Coronary artery (tissue), 2 donors: ENCODE results near the gene IGFL4.
"Not testable (repeated sequence)": the region's sequence is repeated elsewhere in the genome, so short reads cannot be mapped to it uniquely, and the experiment has no call there.

Experiments used
- DNase-seq: peaks from one replicate; pipeline ENCODE4 v3.0.0-alpha.2; 2017; ENCODE audit warnings: low spot score
- H3K27ac ChIP-seq, 2 donors: fragments of 200-600 bp; sonication (generic); one replicate each; pipeline ENCODE4 v1.5.1; 2016 to 2019
- H3K4me3 ChIP-seq: fragments of 200-600 bp; sonication (generic); 2 replicates; pipeline ENCODE4 v1.5.1; 2016; ENCODE audit warnings: mild to moderate bottlenecking, moderate library complexity
- TF ChIP-seq, protein P1 (sequence below): fragments of 200-600 bp; sonication (generic); IDR thresholded peaks from one replicate; pipeline ENCODE4 v1.5.1; 2019; ENCODE audit warnings: antibody characterized with exemption

The IGFL4 gene

DNA sequence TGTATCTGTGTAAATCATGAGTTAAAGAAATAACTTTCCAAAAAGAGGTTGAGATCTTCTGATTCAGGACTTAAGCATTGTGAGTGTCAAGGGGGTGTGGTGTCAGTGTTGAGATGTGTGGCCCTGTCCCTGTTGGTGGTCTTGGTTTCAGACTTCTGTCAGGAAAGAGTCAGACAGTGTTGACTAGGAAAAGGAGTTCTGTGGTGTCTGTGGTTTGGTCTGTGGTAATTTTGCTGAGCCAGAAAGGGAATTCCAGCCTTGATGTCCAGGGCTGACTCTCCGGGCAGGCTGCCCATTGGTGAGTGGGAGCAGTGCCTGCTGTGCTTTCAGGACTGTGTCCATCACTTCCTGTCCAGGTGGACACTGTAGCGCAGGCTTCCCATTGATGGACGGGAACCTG lies 39.8 kb upstream of the IGFL4 start:
- Histone ChIP-seq H3K27ac (no peak overlapping the region), H3K4me3 (no peak overlapping the region)
- no peak for DNase-seq
- TF ChIP-seq, protein P1, sequence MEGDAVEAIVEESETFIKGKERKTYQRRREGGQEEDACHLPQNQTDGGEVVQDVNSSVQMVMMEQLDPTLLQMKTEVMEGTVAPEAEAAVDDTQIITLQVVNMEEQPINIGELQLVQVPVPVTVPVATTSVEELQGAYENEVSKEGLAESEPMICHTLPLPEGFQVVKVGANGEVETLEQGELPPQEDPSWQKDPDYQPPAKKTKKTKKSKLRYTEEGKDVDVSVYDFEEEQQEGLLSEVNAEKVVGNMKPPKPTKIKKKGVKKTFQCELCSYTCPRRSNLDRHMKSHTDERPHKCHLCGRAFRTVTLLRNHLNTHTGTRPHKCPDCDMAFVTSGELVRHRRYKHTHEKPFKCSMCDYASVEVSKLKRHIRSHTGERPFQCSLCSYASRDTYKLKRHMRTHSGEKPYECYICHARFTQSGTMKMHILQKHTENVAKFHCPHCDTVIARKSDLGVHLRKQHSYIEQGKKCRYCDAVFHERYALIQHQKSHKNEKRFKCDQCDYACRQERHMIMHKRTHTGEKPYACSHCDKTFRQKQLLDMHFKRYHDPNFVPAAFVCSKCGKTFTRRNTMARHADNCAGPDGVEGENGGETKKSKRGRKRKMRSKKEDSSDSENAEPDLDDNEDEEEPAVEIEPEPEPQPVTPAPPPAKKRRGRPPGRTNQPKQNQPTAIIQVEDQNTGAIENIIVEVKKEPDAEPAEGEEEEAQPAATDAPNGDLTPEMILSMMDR = no peak

DNA sequence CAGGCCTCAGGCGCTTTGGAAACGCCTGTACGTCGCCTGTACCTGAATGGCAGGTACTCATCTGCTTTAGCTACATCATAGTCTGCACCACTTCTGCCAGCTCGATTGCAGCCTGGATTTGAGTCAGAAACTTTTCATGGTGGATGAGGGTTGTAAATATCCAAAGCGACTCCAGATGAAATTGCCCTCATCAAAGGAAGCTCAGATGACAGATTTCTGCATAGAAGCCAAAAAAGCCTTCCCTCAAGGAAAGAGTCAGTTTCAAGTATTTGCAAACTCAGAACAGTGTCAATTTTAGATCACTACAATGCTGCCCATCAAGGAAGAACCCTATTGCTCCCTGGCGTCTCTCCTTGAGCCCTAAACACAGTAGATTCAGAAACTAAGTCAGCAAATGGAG lies 38.8 kb upstream of the IGFL4 start:
- H3K27ac ChIP-seq = no peak overlapping the region
- TF ChIP-seq, protein P1 = no peak
- H3K4me3 ChIP-seq = no peak overlapping the region
- no peak for DNase-seq

DNA sequence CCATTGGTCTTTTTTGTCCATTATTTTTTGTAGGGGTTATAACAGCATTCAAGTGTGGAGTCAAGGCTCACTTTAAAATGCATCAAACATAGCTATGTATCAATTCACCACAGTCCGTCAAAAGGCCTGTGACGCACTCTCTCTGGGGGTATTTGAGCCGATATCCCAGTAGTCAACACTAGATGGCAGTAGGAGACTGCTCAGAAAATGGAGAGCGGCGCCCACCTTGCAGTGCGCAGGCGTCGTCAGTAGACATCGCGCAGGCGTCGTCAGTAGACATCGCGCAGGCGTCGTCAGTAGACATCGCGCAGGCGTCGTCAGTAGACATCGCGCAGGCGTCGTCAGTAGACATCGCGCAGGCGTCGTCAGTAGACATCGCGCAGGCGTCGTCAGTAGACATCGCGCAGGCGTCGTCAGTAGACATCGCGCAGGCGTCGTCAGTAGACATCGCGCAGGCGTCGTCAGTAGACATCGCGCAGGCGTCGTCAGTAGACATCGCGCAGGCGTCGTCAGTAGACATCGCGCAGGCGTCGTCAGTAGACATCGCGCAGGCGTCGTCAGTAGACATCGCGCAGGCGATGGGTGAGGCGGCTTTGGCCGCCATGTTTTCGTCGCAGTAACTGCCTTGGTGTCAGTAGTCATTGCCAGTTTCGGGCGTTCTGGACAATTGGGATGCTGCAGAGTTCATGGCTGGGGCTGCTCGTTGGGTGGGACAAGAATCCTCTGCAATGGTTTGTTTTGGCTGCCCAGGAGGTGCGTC lies 38.0 kb upstream of the IGFL4 start:
- not testable (repeated sequence) for H3K27ac ChIP-seq, H3K4me3 ChIP-seq, DNase-seq

DNA sequence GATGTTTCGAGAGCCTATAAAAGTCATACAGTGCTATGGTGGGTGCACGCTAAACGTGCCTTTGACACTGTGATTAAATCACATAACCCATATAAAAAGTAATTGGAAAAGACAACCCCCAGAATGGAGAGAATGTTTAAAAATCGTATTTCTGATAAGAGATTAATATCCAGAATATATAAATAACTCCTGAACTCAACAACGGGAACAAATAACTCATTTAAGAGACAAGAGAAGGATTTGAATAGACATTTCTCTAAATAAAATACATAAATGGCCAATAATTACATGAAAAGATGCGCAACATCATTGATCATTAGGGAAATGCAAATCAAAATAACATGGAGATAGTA lies 37.0 kb upstream of the IGFL4 start:
- H3K27ac ChIP-seq = no peak overlapping the region
- no peak overlapping the region for H3K4me3 ChIP-seq
- DNase-seq = no peak
- TF ChIP-seq, protein P1 = no peak

DNA sequence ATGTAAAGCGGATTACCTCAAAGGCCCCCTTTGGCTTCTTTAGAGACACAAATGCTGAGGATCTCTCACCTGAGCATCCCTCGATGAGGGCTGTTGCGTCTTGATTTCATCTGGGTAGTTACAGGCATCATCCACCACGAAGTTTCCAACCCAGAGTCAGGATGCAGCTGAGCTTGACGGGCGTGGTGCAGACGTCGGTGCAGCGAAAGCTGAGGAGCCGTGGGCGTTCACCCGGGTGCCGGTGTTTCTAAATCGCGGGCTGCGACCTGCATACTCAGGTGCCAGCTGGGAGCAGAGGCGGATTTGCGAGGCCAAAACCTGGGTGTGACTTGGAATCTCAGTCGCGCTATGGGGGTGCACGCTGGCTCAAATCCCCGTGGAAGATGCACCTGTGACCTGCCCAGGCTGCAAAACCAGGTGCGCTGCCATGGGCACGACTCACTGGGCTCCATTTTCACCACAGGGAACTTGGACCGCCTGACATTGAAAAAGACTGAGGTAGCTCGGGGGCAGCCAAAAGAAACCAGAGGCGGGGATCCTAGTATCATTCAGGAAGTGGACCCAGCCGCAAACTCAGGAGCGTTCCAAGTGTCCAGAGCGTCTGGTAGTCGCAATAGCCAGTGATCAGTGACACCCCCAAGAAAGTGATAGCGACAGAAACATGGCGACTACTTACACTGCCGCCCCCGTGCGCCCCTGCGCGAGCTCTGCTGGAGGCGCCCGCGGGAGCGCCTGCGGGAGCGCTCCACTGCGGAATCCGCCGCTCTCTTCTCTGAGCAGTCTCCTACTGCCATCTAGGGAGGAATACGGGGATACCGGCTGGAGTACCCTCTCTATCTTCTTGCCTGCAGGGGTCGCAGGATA lies 36.4 kb upstream of the IGFL4 start:
- Histone ChIP-seq H3K4me3 (peak overlapping the region; percentile 44), H3K27ac (no peak overlapping the region)
- TF ChIP-seq, protein P1 = no peak
- DNase-seq = no peak

DNA sequence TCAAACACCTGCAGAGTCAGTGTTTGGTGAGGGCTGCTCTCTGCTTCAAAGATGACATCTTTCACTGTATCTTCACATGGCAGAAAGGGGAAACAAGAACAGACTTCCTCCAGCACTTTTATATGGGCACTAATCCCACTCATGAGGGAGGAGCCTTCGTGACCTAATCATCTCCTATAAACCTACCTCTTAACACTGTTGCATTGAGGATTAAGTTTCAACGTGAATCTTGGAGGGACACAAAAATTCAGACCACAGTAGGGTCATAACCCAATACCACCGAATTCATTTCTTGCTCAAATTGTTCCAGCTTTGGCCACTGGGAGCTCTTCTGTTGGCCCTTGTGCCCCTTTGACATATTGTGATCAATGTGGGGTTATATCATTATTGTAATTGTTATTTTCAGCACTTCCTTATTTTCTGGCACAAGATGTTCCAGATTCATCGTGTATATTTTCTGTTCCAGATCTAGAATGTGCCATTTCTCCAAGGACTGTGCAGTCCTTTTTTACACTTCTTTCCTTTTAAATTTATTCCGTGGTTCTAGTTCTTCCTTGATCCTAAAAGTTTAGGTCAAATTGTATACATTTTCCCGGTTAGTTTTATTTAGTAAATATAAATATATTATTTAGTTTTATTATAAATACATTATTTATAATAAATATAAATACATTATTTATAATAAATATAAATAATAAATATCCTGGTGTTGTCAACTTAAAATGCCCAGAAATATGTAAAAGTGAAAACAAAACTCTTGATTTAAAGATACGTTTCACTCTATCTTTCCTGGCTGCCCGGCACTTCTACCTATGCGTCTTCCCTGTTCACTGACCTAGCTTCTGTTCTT lies 35.5 kb upstream of the IGFL4 start:
- DNase-seq = no peak
- TF ChIP-seq, protein P1 = no peak
- Histone ChIP-seq H3K4me3 (no peak overlapping the region), H3K27ac (no peak overlapping the region)

DNA sequence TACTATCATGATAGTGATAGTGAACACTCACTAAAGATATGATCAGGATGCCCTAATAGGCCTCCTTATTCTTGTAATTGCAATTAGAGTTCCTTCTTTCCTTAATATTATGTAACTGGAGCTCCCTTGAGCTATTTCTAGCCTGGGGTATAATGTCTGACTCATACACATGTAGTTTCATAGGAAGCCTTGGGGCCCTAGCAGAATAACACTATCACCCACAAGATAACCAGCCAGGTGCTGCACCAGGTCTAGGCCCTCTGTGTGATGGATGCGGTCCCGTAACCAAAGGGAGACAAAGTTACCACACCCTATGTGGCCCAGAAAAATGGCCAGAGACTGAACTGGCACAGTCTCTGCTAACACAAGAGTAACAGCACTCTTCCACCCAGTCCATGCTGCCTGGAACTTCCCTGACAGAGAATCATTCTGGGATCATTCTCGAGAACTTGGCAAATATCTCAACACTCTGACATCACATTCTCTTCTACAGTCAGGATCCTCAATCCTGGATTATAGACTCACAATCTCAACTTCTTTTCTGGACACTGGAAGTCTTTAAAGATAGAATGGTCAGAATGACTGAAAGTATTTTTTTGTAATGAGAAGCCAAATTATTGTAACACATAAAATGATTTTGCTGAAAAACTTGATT lies 32.6 kb upstream of the IGFL4 start:
- TF ChIP-seq, protein P1 = no peak
- H3K4me3 ChIP-seq = no peak overlapping the region
- no peak for DNase-seq
- no peak overlapping the region for H3K27ac ChIP-seq
